SK-N-SH (cell line): ENCODE data around the gene DMRT3. TPM values are rescaled to one million over a fixed set of nuclear protein-coding genes. Genes with fewer than 3 reads are reported as not detected.

Source experiments
- CTCF ChIA-PET: fragments of 300-600, 350-600 bp; formaldehyde crosslinking; extraction: SDS; loops from one replicate; lab custom pipeline; 2021; lab: Yijun Ruan, JAX
- POLR2A ChIA-PET: fragments of 350-600 bp; sonication (Branson Sonifier 250); formaldehyde crosslinking; extraction: SDS; loops from one replicate; lab custom pipeline; 2020; ENCODE audit warnings: antibody characterized with exemption, inconsistent platforms; lab: Yijun Ruan, JAX
- DNase-seq: peaks from one replicate; pipeline ENCODE4 v3.0.0; 2012
- H2AFZ ChIP-seq: fragments of 200-600 bp; sonication (generic); 2 replicates; pipeline ENCODE4 v1.8.1; 2016; ENCODE audit warnings: antibody characterized with exemption, mild to moderate bottlenecking, low read depth
- H3F3A ChIP-seq: fragments of 200-600 bp; sonication (generic); replicated peaks from 2 replicates; pipeline ENCODE3; 2016; ENCODE audit warnings: antibody characterized with exemption, mild to moderate bottlenecking; ENCODE audit not compliant: insufficient read depth
- H3K27ac ChIP-seq, 2 experiments: fragments of 200-500 bp in 1 of 2; fragments of 200-600 bp in 1 of 2; sonication (Bioruptor generic) in 1 of 2; sonication (generic), shearing (Covaris generic) in 1 of 2; 2 replicates each; pipeline versions ENCODE4 v1.5.1 to v1.6.1; 2014 to 2016; ENCODE audit warnings: low read depth in 2 of 2, inconsistent platforms in 1 of 2, low read length in 1 of 2, mild to moderate bottlenecking in 1 of 2, mixed read lengths in 1 of 2
- H3K27me3 ChIP-seq: fragments of 200-600 bp; sonication (generic), shearing (Covaris generic); 2 replicates; pipeline ENCODE4 v1.6.1; 2016; ENCODE audit warnings: mixed run types; ENCODE audit not compliant: insufficient read depth
- H3K36me3 ChIP-seq, 2 experiments: fragments of 200-500 bp in 1 of 2; fragments of 200-600 bp in 1 of 2; sonication (Bioruptor generic) in 1 of 2; sonication (generic) in 1 of 2; replicated peaks in 1 of 2; 2 replicates each; pipeline versions ENCODE3 to v1.5.1; 2014 to 2016; ENCODE audit warnings: low read length in 1 of 2, mild to moderate bottlenecking in 1 of 2; ENCODE audit not compliant: insufficient read depth in 2 of 2, control insufficient read depth in 1 of 2
- H3K4me1 ChIP-seq, 2 experiments: fragments of 200-500 bp in 1 of 2; fragments of 200-600 bp in 1 of 2; sonication (Bioruptor generic) in 1 of 2; sonication (generic), shearing (Covaris generic) in 1 of 2; 2 replicates each; pipeline versions ENCODE4 v1.5.1 to v1.6.1; 2014 to 2016; ENCODE audit warnings: low read depth in 1 of 2, low read length in 1 of 2, mixed run types in 1 of 2; ENCODE audit not compliant: insufficient read depth in 2 of 2, control insufficient read depth in 1 of 2
- H3K4me2 ChIP-seq: fragments of 200-600 bp; sonication (generic), shearing (Covaris generic); 2 replicates; pipeline ENCODE4 v1.6.1; 2017; ENCODE audit warnings: mixed run types
- H3K4me3 ChIP-seq, 2 experiments: fragments of 200-500 bp in 1 of 2; fragments of 200-600 bp in 1 of 2; sonication (Bioruptor generic) in 1 of 2; sonication (generic), shearing (Covaris generic) in 1 of 2; 2 replicates each; pipeline versions ENCODE4 v1.5.1 to v1.8.1; 2014 to 2016; ENCODE audit warnings: low read depth in 2 of 2, inconsistent platforms in 1 of 2, low read length in 1 of 2, mild to moderate bottlenecking in 1 of 2, mixed read lengths in 1 of 2, moderate library complexity in 1 of 2
- H3K79me2 ChIP-seq: fragments of 200-600 bp; sonication (generic); 2 replicates; pipeline ENCODE4 v1.8.1; 2017; ENCODE audit warnings: mild to moderate bottlenecking; ENCODE audit not compliant: insufficient read depth
- H3K9ac ChIP-seq: fragments of 200-600 bp; sonication (generic); 2 replicates; pipeline ENCODE4 v1.6.1; 2017; ENCODE audit warnings: mixed run types
- H3K9me2 ChIP-seq: fragments of 200-600 bp; sonication (generic); 2 replicates; pipeline ENCODE4 v1.6.1; 2017; ENCODE audit warnings: mixed run types
- H3K9me3 ChIP-seq: fragments of 200-600 bp; sonication (generic); 2 replicates; pipeline ENCODE4 v1.6.1; 2017; ENCODE audit warnings: mixed run types, mild to moderate bottlenecking, moderate library complexity
- H4K20me1 ChIP-seq: fragments of 200-600 bp; sonication (generic); 2 replicates; pipeline ENCODE4 v1.6.1; 2017; ENCODE audit warnings: mild to moderate bottlenecking, mixed run types; ENCODE audit not compliant: insufficient read depth
- GABPA ChIP-seq: IDR thresholded peaks from 2 replicates; pipeline ENCODE4 v1.4.0; 2012; ENCODE audit warnings: low read depth, mild to moderate bottlenecking
- NFIC ChIP-seq: IDR thresholded peaks from 2 replicates; pipeline ENCODE4 v1.4.0; 2012; ENCODE audit warnings: borderline replicate concordance
- POLR2AphosphoS5 ChIP-seq: IDR thresholded peaks from 2 replicates; pipeline ENCODE4 v1.6.1; 2012; ENCODE audit warnings: low read depth, low read length
- RAD21 ChIP-seq: IDR thresholded peaks from 2 replicates; pipeline ENCODE4 v1.6.1; 2012; ENCODE audit warnings: mild to moderate bottlenecking, low read length
- SIN3A ChIP-seq: IDR thresholded peaks from 2 replicates; pipeline ENCODE4 v1.6.1; 2012; ENCODE audit warnings: low read depth, mild to moderate bottlenecking, low read length, moderate library complexity, borderline replicate concordance
- SMC3 ChIP-seq: IDR thresholded peaks from 2 replicates; pipeline ENCODE4 v1.6.1; 2012; ENCODE audit warnings: low read depth, low read length, improper control_type of control experiment
- TAF1 ChIP-seq: IDR thresholded peaks from 2 replicates; pipeline ENCODE4 v1.6.1; 2012; ENCODE audit warnings: low read depth, mild to moderate bottlenecking, low read length, moderate library complexity, borderline replicate concordance
- YY1 ChIP-seq: IDR thresholded peaks from 2 replicates; pipeline ENCODE4 v1.4.0; 2012; ENCODE audit warnings: low read depth, mild to moderate bottlenecking
- WGBS: methylation state at CpG from one replicate; pipeline ENCODE4 v1.1.6; 2017; ENCODE audit warnings: low lambda C conversion rate; 5-methylcytosine and 5-hydroxymethylcytosine counted together
- polyA plus RNA-seq, 3 experiments: library from polyadenylated mRNA; depleted of rRNA; stranded (reverse); fragments of >200 nt; gene quantifications; 2 replicates each; pipeline ENCODE4 v1.2.3, GENCODE V29; 2012
- TF ChIP-seq, protein P1 (sequence below): fragments of 200-600 bp; sonication (generic); IDR thresholded peaks from 2 replicates; pipeline ENCODE4 v1.6.1; 2017; ENCODE audit warnings: antibody characterized with exemption, mild to moderate bottlenecking, moderate library complexity
- TF ChIP-seq, protein P2 (sequence below): IDR thresholded peaks from 2 replicates; pipeline ENCODE4; 2012

Gene DMRT3
- polyA plus RNA-seq, 1 of the 3 experiments (the other 2 are of a cell fraction): not detected

- TF ChIP-seq TAF1: no peak
- no peak for TF ChIP-seq SIN3A
- TF ChIP-seq POLR2AphosphoS5: no peak
- no peak for TF ChIP-seq GABPA
- TF ChIP-seq YY1: no peak
- TF ChIP-seq, protein P1, sequence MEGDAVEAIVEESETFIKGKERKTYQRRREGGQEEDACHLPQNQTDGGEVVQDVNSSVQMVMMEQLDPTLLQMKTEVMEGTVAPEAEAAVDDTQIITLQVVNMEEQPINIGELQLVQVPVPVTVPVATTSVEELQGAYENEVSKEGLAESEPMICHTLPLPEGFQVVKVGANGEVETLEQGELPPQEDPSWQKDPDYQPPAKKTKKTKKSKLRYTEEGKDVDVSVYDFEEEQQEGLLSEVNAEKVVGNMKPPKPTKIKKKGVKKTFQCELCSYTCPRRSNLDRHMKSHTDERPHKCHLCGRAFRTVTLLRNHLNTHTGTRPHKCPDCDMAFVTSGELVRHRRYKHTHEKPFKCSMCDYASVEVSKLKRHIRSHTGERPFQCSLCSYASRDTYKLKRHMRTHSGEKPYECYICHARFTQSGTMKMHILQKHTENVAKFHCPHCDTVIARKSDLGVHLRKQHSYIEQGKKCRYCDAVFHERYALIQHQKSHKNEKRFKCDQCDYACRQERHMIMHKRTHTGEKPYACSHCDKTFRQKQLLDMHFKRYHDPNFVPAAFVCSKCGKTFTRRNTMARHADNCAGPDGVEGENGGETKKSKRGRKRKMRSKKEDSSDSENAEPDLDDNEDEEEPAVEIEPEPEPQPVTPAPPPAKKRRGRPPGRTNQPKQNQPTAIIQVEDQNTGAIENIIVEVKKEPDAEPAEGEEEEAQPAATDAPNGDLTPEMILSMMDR: no peak
- Histone ChIP-seq H2AFZ (no peak overlapping the region), H3K9ac (no peak overlapping the region), H3K9me2 (no peaks in the 10 kb centered on the region), H3K4me2 (no peak overlapping the region), H3K36me3 (no peaks in the 10 kb centered on the region), H3K4me1 (no peaks in the 10 kb centered on the region; a peak in 1 of 4 replicates), H4K20me1 (no peaks in the 10 kb centered on the region), H3K27ac (no peak overlapping the region), H3K79me2 (no peaks in the 10 kb centered on the region), H3K27me3 (peaks cover 43% of the 10 kb centered on the region), H3F3A (no peaks in the 10 kb centered on the region), H3K4me3 (no peak overlapping the region), H3K9me3 (no peaks in the 10 kb centered on the region)
- ChIA-PET CTCF (interaction anchor here (0.7 to 4.0 kb wide), 3 partner anchors 11 to 115 kb away, joined by 3 to 41 read pairs (median 21); no protein-coding TSS in a partner anchor), POLR2A (no interaction called here)
- no peak for DNase-seq
- whole genome bisulfite sequencing: 7% methylated on average over 3 of the region's 3 CpGs
Observed at GRCh38 chr9:1008216-1008615, 31.8 kb downstream of the DMRT3 start.

DNA sequence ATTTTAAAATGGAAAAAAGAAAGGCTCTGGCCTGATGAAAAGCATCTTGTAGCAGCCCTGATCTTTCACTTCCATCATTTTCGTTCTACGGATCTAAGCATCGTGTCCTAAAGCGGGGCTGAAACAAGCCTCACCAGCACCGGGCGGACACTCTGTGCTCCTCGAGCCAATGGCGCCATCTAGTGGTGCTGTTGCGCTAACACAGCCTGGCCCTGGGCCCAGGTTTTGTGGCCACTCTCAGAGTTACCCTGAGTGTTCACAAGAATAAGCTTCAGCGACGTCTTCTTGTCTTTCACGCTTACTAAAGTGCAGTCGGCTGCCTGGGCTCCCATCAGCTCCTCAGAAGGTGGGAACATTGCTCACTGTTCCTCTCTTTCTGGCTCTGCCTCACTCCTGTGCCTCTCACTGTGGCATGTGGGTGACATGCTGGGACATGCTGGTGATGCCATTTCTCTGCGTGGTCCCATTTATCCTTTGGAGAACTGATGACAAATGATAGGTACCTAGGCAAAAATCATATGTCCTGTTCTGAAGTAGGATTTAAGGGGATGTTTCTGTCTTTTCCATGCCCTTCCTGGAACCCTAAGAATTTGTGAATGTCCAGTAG lies 32.7 kb downstream of the DMRT3 start:
- no peak overlapping the region for H2AFZ ChIP-seq
- H4K20me1 ChIP-seq: no peaks in the 10 kb centered on the region
- peak overlapping the region in 1 of 2 experiments; percentile 38; a peak in 1 of 4 replicates for H3K4me3 ChIP-seq
- ChIA-PET CTCF (interaction anchor here (0.5 to 4.0 kb wide), 32 partner anchors 10 to 660 kb away, joined by 3 to 41 read pairs (median 3); partner anchors contain the start of gene DMRT3), POLR2A (no interaction called here)
- H3K27ac ChIP-seq: no peak overlapping the region
- TF ChIP-seq SMC3 (peak; percentile 80), RAD21 (peak; percentile 90), NFIC (peak; percentile 86)
- TF ChIP-seq, protein P2, sequence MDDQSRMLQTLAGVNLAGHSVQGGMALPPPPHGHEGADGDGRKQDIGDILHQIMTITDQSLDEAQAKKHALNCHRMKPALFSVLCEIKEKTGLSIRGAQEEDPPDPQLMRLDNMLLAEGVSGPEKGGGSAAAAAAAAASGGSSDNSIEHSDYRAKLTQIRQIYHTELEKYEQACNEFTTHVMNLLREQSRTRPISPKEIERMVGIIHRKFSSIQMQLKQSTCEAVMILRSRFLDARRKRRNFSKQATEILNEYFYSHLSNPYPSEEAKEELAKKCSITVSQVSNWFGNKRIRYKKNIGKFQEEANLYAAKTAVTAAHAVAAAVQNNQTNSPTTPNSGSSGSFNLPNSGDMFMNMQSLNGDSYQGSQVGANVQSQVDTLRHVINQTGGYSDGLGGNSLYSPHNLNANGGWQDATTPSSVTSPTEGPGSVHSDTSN: no peak
- TF ChIP-seq, protein P1: peak; percentile 93
- 4% methylated on average over 14 of the region's 14 CpGs for WGBS
- no peaks in the 10 kb centered on the region for H3K79me2 ChIP-seq
- 0 out of 2 replicates have a peak overlapping the region, but pooled peaks have one; percentile 0 for H3K4me2 ChIP-seq
- DNase-seq: peak; percentile 74
- H3K4me1 ChIP-seq: no peaks in the 10 kb centered on the region; a peak in 1 of 4 replicates
- no peaks in the 10 kb centered on the region for H3K9me3 ChIP-seq
- H3K9me2 ChIP-seq: no peaks in the 10 kb centered on the region
- H3K36me3 ChIP-seq: no peaks in the 10 kb centered on the region
- H3F3A ChIP-seq: no peaks in the 10 kb centered on the region
- peaks cover 43% of the 10 kb centered on the region for H3K27me3 ChIP-seq
- no peak overlapping the region for H3K9ac ChIP-seq
